GM19463 (cell line): Measurements from ENCODE around the gene LLGL2.
"Not testable (repeated sequence)": the region's sequence is repeated elsewhere in the genome, so short reads cannot be mapped to it uniquely, and the experiment has no call there.

Source experiments
- ATAC-seq: cut with Tn5 transposase; IDR thresholded peaks from one replicate; pipeline ENCODE4 v1.9.1; 2021; ENCODE audit warnings: mild to moderate bottlenecking, moderate library complexity; ENCODE audit not compliant: unreplicated experiment

The LLGL2 gene

DNA sequence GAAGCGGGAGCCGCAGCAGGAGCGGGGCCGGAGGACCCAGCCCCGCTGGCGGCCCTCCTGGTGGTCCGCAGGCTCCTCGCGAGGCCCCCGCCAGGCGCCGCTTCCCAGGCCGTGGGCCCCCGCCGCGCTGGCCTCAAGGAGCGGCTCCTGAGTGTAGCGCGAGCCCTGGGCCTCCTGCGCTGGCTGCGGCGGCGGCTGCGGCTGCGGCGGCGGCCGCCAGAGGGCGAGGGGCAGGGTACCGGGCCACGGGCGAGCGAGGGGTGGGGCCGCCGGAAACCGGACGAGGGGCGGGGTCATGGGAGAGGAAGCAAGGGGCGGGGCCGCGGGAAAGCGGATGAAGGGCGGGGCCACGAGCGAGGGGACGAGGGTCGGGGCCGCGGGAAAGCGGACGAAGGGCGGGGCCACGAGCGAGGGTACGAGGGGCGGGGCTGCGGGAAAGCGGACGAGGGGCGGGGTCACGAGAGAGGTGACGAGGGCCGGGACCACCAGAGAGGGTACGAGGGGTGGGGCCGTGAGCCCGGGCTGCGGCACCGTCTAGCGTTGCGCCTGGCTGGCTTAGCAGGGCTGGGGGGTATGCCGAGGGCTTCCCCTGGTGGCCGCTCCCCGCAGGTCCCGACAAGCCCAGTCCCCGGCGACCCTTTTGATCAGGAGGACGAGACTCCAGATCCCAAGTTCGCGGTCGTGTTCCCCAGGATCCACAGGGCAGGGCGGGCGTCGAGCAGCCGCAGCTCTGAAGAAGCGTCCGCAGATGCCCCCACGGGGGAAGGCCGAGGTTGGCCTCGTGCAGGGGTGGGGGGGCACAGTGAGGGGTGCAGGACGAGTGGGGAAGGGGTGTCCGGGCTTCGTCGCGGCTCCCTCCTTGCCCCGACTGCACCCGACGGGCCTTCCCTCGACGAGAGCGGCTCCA is 63.8 kb downstream of the LLGL2 start:
- peak; percentile 81 for ATAC-seq

DNA sequence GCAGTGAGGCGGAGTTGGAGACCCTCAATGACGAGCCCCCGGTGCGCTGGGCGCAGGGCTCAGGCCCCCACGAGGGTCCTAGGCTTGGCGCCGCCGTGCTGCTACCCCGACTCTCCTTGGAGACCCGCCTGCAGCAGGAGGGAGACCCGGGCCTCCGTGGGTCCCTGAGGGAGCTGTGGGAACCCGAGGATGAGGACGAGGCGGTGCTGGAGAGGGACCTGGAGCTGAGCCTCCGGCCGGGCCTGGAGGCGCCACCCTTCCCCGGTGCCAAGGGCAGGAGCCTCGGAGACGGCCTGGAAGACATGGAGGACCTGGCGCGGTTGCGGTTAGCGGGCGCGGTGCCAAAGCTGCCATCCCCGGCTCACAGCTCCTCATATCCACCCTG is 64.4 kb downstream of the LLGL2 start:
- ATAC-seq, result no peak

DNA sequence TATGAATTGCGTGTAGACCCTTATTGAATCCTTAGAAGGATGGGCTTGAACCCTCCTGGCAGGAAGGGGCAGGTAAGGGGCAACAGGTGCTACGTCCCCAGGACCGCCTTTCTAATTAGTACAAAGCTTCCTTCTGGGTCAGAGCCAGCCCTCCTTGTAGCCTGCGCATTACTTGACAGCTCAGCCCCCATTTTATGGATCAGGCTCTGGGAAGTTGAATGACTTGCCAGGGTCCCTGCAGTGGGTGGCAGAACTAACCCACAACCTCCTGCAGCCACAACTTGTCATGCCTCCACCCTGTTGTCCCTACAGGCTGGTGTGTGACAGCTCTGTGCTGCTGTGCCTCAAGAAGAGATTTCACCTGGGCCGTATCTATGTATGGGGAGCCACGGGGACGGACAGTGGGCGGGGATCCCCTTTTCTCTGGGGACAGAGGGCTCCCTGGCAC is 64.8 kb downstream of the LLGL2 start:
- ATAC-seq, result no peak

DNA sequence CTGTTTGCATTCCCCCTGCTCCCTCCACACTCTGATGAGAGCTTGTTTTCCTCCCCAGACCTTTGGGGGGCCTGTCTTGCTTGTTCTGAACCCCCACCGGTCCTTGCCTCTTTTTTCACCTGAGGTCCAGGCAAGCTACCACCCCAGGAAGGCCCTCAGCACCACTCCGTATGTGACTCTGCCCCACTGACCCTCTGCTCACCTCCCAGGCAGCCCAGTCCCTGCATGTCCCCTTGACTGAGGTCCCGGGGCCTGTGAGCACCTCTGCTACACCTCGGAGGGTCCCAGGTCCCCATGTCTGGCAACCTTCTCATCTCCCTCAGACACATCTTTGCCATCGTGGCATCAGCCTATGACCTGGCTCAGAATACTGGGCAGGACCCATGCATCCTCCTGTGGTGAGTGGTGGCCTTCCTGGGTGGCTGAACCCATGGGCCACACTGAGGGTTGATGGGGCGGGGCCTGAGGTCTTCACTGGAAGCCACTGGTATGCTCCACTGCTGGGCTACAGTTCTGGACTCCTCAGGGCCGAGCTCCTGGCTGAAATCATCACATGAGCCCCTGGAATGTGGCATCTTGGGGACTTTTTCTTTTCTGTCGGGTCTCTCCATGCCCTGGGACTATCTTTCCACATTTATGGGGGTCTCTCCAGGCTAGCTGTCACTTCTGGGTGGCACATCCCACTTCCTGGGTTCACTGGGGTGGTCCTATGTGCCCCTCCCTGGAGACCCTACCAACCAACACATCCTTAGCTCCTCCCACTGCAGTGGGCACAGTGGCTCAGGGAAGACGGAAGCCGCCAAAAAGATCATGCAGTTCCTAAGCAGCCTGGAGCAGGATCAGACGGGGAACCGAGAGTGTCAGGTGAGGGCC is 65.6 kb downstream of the LLGL2 start:
- ATAC-seq, result no peak

DNA sequence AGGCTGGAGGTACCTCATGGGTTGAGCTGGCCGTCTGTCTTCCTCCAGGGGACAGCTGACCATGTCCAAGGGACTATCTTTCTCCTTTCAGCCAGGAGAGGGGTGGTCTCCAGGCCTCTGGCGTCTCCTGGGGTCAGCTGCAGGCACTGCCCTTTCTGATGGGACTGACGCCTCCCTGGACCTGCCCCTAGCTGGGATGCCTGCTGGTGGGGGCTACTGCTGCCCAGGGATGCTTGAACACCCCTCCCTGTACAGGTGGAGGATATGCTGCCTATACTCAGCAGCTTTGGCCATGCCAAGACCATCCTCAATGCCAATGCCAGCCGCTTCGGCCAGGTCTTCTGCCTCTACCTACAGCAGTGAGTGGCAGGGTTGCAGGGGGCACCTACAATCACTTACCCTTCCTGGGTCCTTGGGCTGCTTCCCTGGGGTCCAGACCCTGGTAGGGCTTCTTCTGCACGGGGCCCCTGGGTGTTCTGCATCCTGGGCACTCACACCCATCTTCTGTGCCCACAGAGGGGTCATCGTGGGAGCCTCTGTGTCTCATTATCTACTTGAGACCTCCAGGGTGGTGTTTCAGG is 66.3 kb downstream of the LLGL2 start:
- no peak for ATAC-seq

DNA sequence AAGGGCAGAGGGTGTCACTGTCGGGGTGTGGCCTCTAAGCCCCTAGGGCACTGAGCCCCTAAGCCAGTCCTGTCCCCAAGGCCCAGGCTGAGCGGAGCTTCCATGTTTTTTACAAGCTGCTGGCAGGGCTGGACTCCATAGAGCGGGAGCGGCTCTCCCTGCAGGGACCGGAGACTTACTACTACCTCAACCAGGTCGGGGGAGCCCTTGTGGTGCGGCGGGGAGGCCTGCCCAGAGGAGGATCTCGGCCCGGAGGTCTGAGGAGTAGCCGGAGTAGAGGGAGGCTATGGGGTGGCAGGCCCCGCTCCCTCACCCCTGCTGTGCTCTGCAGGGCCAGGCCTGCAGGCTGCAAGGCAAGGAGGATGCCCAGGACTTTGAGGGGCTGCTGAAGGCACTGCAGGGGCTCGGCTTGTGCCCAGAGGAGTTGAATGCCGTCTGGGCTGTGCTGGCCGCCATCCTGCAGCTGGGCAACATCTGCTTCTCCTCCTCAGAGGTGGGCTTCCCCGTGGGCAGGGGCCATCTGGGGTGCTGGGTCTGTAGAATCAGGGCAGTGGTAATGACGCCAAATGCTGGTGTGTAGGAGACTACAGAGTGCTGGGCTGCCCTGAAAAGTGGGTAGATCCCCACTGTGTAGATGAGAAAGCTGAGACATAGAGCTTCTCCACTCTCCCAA is 67.0 kb downstream of the LLGL2 start:
- ATAC-seq, result no peak

DNA sequence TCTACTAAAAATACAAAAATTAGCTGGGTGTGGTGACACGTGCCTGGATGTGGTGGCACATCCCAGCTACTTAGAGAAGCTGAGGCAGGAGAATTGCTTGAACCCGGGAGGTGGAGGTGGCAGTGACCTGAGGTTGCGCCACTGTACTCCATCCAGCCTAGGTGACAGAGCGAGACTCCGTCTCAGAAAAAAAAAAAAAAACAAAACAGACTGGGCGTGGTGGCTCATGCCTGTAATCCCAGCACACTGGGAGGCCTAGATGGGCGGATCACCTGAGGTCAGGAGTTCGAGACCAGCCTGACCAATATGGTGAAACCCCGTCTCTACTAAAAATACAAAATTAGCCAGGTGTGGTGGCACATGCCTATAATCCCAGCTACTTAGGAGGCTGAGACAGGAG is 67.9 kb downstream of the LLGL2 start:
- ATAC-seq, result not testable (repeated sequence)

DNA sequence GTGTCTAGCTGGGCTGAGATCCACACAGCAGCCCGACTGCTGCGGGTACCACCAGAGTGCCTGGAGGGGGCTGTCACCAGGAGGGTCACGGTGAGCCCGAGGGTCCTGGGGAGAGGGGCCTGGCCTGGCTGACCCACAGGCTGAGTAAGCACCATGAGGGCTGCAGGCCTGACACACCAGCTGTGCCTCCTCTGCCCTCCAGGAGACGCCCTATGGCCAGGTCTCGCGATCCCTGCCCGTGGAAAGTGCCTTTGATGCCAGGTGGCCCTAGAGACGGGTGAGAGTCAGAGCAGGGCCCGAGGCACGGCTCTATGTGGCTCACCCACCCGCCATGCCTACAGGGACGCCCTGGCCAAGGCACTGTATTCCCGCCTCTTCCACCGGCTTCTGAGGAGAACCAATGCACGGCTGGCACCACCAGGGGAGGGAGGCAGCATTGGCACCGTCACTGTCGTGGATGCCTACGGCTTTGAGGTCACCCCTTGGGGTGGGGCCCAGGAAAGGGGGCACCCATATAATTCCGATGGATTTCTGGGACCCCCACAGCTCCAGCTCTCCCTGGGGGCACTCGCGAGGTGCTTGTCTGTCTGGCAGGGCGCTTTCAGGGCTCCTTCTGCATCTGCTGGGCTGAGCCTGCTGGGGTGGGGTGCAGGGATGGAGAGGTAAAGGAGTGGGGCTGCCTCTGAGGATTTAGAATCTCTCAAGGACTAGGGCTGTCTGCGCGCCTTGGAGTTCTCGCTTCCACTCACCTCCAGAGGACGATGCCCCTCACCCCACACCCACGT is 69.2 kb downstream of the LLGL2 start:
- ATAC-seq, result no peak

DNA sequence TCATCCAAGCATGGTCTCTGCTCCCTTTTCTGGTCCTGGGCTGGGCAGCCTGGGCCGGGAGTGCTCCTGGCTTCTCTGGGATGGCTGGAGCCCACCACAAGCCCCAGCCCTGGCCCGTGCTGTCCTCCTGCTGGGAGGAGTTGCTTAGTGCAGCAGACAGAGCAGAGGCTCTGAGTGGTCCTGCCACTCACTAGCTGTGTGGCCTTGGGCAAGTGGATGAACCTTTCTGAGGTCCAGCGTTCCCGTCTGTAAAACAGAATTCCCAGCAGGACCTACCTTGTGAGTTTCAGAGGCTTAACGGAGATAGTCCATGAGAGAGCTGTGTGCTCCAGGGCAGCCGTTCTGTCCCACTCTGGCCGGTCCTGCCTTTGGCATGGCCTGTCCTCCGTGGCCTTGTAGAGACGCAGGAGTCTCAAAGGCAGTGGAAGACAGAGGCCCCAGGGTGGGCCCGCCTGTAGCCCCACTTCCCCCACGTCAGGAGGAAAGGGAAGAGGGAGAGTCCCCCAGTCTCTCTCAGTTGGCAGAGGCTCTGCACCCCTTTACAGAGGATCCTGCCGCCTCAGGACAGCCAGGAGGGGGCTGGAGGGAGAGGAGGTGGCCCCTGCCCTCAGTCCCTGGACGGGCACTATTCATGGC is 69.9 kb downstream of the LLGL2 start:
- no peak for ATAC-seq

DNA sequence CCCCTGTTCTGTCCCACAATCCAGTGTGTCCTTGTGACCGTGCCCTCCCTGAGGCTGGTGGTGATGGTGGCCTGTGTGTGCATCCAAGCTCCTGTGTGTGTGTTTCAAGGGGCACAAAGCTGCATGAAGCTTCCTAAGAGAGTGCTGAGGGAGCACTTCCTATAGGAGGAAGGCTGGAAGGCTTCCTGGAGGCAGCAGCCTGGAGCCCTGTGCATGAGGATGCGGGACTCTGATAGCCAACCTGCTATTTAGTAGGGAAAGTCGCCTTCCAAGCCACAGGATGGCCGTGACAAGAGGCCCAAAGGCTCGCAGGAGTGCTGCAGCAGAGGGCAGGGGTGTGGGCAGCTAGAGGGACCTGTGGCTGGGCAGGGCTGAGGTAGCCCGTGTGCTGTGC is 70.4 kb downstream of the LLGL2 start:
- ATAC-seq, result no peak

DNA sequence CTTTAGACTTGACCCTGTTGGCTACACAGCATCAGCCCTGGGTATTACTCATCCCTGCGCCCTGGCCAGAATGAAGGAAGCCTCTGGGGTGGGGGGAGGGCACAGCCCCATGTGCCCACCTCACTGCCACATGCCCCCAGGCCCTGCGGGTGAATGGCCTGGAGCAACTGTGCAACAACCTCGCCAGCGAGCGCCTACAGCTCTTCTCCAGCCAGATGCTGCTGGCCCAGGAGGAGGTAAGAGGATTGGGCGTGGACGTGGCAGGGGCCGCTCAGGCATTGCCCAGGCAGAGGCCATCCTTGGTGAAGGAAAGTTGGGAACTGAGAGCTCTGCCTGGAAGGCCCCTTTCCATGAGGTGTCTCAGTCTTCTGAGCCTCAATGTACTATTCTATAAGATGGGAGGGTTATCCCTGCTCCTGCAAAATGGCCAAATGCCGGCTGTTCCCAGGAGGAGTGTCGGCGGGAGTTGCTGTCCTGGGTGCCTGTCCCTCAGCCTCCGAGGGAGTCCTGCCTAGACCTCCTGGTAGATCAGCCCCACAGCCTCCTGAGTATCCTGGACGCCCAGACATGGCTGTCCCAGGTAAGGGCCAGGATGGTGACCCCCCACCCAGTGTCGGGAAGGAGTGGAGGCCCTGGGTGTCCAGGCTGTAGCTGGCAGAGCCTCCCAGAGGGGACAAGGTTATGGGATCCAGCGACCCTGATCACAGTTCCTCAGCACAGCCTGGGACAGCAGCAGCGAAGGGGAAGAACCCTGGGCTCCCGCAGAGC is 71.0 kb downstream of the LLGL2 start:
- ATAC-seq, result no peak

DNA sequence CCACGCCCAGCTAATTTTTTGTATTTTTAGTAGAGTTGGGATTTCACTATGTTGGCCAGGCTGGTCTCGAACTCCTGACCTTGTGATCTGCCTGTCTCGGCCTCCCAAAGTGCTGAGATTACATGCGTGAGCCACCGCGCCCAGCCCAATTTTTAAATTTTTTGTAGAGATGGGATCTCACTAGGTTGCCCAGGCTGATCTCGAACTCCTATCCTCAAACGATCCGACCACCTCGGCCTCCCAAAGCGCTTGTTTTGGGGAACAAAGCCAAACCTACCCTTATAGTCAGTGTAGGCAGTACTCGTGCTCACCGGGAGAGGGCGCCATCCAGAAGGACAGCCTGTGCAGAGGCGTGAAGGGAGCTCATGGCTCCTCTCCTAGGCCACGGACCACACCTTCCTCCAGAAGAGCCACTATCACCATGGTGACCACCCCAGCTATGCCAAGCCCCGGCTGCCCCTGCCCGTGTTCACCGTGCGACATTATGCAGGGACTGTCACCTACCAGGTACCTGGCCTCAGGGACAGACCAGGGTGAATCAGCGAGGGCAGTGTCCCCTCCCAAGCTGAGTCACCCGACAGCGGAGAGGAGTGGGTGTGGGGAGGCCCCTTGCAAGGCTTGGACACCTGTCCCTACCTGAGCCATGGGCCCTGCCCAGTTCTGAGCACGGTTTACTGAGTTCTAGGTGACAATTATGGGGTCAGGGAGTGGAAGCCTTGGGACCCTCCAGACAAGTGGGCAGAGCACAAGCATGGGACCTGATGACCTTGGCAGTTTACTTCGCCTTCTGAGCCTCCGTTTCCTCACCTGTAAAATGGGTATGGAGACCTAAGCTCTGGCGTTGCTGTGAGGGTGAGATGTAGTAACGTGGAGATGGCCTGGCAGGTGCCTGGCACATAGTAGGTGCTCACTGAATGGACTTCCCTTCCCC is 75.8 kb downstream of the LLGL2 start:
- no peak for ATAC-seq

DNA sequence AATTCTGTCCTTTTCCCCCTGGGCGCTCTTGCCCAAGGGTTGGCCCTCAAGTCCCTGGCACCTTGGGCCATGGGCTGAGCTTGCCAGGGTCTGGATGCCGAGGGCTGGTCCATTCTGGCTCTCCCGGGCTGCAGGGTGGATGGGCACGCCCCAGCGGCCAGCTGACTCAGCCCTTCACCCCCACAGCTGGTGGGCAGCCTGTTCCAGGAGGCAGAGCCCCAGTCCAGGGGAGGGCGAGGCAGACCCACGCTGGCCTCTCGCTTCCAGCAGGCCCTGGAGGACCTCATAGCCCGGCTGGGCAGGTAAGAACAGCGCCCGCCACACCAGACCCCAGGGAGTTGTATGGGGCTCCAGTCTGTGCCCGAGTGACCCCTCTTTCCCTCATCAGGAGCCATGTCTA is 77.1 kb downstream of the LLGL2 start:
- ATAC-seq, result no peak

DNA sequence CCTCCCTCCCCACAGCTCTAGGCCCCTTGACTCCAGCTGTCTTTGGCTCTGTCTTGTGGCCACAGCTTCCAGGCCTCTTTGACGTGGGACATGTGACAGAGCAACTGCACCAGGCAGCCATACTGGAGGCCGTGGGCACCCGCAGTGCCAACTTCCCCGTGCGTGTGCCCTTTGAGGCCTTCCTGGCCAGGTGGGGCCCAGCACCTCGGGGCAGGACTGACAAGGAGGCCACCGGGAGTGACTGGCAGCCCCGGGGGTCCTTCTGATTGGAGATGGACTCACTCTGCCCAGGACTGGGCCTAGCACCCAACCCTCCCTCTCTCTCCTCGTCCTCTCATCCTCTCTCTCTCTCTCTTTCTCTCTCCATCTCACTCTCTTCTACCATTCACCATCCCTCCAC is 77.6 kb downstream of the LLGL2 start:
- no peak for ATAC-seq

DNA sequence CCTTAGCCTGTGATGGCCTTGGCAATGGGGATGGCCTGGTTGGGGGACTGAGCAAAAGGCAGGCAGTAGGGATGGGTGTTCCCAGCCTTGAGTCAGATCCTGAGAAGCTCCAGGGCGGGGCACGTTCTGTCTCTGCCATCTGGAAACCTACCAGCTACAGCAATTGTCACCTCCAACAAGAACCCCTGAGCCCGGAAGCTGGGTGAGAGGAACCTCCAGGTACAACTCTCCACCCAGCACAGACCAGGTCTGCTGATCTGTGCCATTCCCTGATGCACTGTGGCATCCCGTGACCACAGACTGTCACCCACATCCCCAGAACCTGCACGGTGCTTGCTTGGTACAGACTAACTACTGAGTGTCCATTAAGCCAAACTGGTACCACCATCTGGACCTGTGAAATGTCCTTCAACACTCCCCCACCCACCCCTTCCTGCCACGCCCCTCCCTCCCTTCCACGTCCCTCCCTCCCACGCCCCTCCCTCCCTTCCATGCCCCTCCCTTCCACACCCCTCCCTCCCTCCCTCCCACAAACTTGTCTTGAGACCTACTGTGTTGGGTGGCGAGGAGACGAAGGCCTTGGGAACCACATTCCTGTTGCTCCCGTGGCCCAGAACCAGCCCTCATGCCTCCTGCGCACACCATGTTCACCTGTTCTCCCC is 78.7 kb downstream of the LLGL2 start:
- ATAC-seq, result no peak

DNA sequence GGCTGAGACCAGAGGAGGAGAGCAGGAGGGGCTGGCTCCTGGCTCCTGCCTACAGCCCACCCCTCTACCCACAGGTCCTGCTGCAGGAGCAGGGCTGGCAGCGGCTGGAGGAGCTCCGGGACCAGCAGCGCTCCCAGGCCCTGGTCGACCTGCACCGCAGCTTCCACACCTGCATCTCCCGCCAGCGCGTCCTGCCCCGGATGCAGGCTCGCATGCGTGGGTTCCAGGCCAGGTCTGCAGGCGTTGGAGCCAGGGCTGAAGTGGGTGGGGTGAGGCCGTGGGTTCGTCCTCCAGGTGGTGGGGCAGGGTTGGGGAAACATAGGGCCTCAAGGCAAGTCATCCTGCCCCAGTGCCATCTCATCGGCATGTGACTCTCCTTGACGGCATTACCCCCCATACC is 80.3 kb downstream of the LLGL2 start:
- ATAC-seq, result no peak

DNA sequence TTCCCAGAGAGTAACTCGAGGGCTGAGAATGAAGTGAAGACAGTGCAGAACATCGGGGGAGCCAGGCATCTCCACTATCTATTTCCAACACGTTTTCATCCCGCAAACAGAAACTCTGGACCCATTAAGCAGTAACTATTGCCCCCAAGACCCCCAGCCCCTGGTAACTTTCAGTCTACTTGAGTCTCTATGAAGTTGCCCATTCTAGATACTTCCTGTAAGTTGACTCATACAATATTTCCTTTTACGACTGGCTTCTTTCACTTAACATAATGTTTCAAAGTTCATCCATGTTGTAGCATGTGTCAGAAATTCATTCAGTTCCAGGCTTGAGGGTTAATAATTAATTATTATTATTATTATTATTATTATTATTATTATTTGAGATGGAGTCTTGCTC is 81.6 kb downstream of the LLGL2 start:
- ATAC-seq, result no peak
